WTC11 (cell line): ENCODE data around the gene TPM3.

Experiments
- ATF2 ChIP-seq: sonication (generic); formaldehyde crosslinking; IDR thresholded peaks from 2 replicates; pipeline ENCODE4 v1.8.1; 2022; ENCODE audit warnings: low read depth, missing genetic modification reagents, borderline replicate concordance
- CTCF ChIP-seq: fragments of 200-600 bp; IDR thresholded peaks from 2 replicates; pipeline ENCODE4 v1.8.0; 2022; ENCODE audit warnings: antibody characterized with exemption
- ELF4 ChIP-seq: sonication (generic); formaldehyde crosslinking; IDR thresholded peaks from 2 replicates; pipeline ENCODE4 v1.8.1; 2022; ENCODE audit warnings: low read depth, mild to moderate bottlenecking, moderate library complexity, missing genetic modification reagents
- FOXP1 ChIP-seq: sonication (generic); formaldehyde crosslinking; IDR thresholded peaks from 2 replicates; pipeline ENCODE4 v1.8.0; 2022; ENCODE audit warnings: missing genetic modification reagents, mild to moderate bottlenecking, moderate library complexity, borderline replicate concordance
- IRF1 ChIP-seq: sonication (generic); formaldehyde crosslinking; IDR thresholded peaks from 2 replicates; pipeline ENCODE4 v1.8.0; 2023; ENCODE audit warnings: missing genetic modification reagents
- NR2C2 ChIP-seq: sonication (generic); formaldehyde crosslinking; IDR thresholded peaks from 2 replicates; pipeline ENCODE4 v1.8.0; 2022; ENCODE audit warnings: mild to moderate bottlenecking, missing genetic modification reagents
- SMAD3 ChIP-seq: sonication (generic); formaldehyde crosslinking; IDR thresholded peaks from 2 replicates; pipeline ENCODE4 v1.8.0; 2022; ENCODE audit warnings: missing genetic modification reagents, mild to moderate bottlenecking, borderline replicate concordance
- TCF7 ChIP-seq: sonication (generic); formaldehyde crosslinking; IDR thresholded peaks from 2 replicates; pipeline ENCODE4 v1.8.0; 2022; ENCODE audit warnings: mild to moderate bottlenecking, low read depth, missing genetic modification reagents, moderate library complexity
- ZBTB21 ChIP-seq: sonication (generic); formaldehyde crosslinking; IDR thresholded peaks from 2 replicates; pipeline ENCODE4 v1.8.1; 2023; ENCODE audit warnings: mild to moderate bottlenecking, missing genetic modification reagents, borderline replicate concordance
- ZNF138 ChIP-seq: sonication (generic); formaldehyde crosslinking; conservative IDR thresholded peaks from 2 replicates; pipeline ENCODE4 v1.8.1; 2022; ENCODE audit warnings: mild to moderate bottlenecking, moderate library complexity, missing genetic modification reagents
- TF ChIP-seq, protein P1 (sequence below): sonication (generic); formaldehyde crosslinking; IDR thresholded peaks from 2 replicates; pipeline ENCODE4 v1.8.1; 2023; ENCODE audit warnings: mild to moderate bottlenecking, moderate library complexity, missing genetic modification reagents
- TF ChIP-seq, protein P2 (sequence below): sonication (generic); formaldehyde crosslinking; IDR thresholded peaks from 2 replicates; pipeline ENCODE4 v1.8.0; 2022; ENCODE audit warnings: mild to moderate bottlenecking, missing genetic modification reagents

DNA sequence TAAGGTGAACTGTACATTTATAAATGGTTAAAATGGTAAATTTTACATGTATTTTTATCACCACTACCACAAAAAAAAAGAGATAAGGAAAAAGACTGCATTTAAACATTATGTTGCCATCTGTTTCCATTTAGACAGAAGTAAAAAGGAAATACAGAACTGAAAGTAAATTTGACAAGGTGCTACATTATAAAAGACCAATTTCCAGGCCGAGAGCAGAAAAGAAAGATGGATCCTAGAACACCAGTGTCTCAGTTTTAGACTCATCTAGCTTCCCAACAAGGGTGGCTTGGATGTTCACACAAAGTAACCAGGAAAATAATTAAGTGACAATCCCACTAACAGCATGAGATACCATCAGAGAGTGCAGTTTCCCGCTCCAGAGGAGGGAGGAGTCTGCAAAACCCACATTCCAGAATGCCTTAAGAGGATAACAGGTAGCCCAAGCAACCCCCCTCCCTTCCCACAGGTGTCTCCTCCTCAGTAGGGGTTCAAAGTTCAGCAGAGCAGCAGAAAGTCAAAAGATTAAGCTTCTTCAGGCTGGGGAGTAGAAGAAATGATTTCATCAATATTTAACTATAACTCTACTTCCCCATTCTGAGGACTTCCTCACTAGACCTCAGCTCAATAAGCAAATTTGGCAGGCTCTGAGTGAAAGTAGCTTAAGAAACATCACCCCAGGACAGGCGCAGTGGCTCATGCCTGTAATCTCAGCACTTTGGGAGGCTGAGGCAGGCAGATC is 11.8 kb downstream of the TPM3 start:
- TF ChIP-seq ZBTB21 (CRISPR knock-in tag) (no peak), SMAD3 (no peak), ELF4 (no peak), CTCF (no peak), ZNF138 (no peak), FOXP1 (CRISPR knock-in tag) (no peak), NR2C2 (CRISPR knock-in tag) (no peak), IRF1 (no peak), ATF2 (CRISPR knock-in tag) (no peak), TCF7 (CRISPR knock-in tag) (no peak)
- TF ChIP-seq, protein P1, sequence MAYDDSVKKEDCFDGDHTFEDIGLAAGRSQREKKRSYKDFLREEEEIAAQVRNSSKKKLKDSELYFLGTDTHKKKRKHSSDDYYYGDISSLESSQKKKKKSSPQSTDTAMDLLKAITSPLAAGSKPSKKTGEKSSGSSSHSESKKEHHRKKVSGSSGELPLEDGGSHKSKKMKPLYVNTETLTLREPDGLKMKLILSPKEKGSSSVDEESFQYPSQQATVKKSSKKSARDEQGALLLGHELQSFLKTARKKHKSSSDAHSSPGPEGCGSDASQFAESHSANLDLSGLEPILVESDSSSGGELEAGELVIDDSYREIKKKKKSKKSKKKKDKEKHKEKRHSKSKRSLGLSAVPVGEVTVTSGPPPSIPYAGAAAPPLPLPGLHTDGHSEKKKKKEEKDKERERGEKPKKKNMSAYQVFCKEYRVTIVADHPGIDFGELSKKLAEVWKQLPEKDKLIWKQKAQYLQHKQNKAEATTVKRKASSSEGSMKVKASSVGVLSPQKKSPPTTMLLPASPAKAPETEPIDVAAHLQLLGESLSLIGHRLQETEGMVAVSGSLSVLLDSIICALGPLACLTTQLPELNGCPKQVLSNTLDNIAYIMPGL (CRISPR knock-in tag) = no peak
- TF ChIP-seq, protein P2, sequence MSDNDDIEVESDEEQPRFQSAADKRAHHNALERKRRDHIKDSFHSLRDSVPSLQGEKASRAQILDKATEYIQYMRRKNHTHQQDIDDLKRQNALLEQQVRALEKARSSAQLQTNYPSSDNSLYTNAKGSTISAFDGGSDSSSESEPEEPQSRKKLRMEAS (CRISPR knock-in tag) = no peak
